H1 (cell line): ENCODE results near the gene SLC6A19. TPM values are rescaled to one million over a fixed set of nuclear protein-coding genes. Genes with fewer than 3 reads are reported as not detected.

Source experiments
- CTCF ChIA-PET: fragments of 300-600 bp; sonication (Branson Sonifier 250); formaldehyde crosslinking; loops from one replicate; lab custom pipeline; 2021; ENCODE audit not compliant: partially characterized antibody; lab: Charles Lee
- POLR2A ChIA-PET: fragments of 300-600 bp; sonication (Branson Sonifier 250); formaldehyde crosslinking; loops from one replicate; lab custom pipeline; 2021; ENCODE audit warnings: inconsistent platforms; ENCODE audit not compliant: partially characterized antibody; lab: Charles Lee
- DNase-seq, 2 experiments: peaks; one replicate each; pipeline versions ENCODE4 v3.0.0 to v3.0.0-alpha.2; 2010 to 2022; ENCODE audit warnings: low spot score in 2 of 2, low read depth in 1 of 2, mixed read lengths in 1 of 2
- FAIRE-seq: peaks from 2 replicates; lab custom pipeline; 2011; peaks lifted over from hg19 to GRCh38; lab: Jason Lieb, UNC
- H2AFZ ChIP-seq: 2 replicates; pipeline ENCODE4 v1.8.1; 2012; ENCODE audit warnings: low read length, inconsistent platforms
- H2AK5ac ChIP-seq: 2 replicates; pipeline ENCODE4 v1.6.1; 2013; ENCODE audit warnings: low read depth, low read length
- H2BK120ac ChIP-seq: replicated peaks from 2 replicates; pipeline ENCODE3; 2013; ENCODE audit warnings: low read depth, low read length, inconsistent platforms
- H2BK12ac ChIP-seq: 2 replicates; pipeline ENCODE4 v1.6.1; 2013; ENCODE audit warnings: low read depth, low read length
- H2BK15ac ChIP-seq: 2 replicates; pipeline ENCODE4 v1.6.1; 2013; ENCODE audit warnings: low read length
- H2BK20ac ChIP-seq: 2 replicates; pipeline ENCODE4 v1.6.1; 2013; ENCODE audit warnings: low read length
- H2BK5ac ChIP-seq: 2 replicates; pipeline ENCODE4 v1.6.1; 2013; ENCODE audit warnings: low read depth, low read length
- H3K14ac ChIP-seq: 2 replicates; pipeline ENCODE4 v1.6.1; 2013; ENCODE audit warnings: inconsistent platforms; ENCODE audit not compliant: insufficient read length
- H3K18ac ChIP-seq: 2 replicates; pipeline ENCODE4 v1.6.1; 2013; ENCODE audit warnings: low read length; ENCODE audit errors: extremely low read depth
- H3K23ac ChIP-seq: 2 replicates; pipeline ENCODE4 v1.6.1; 2013; ENCODE audit warnings: inconsistent platforms; ENCODE audit not compliant: insufficient read length
- H3K23me2 ChIP-seq: 2 replicates; pipeline ENCODE4 v1.6.1; 2013; ENCODE audit warnings: low read depth, low read length
- H3K27ac ChIP-seq: 2 replicates; pipeline ENCODE4 v1.6.1; 2011; ENCODE audit warnings: low read depth, low read length, inconsistent platforms
- H3K27me3 ChIP-seq, 4 experiments: replicated peaks in 1 of 4; 1 replicate in 1 of 4; 2 replicates in 3 of 4; pipeline versions ENCODE4 v1.6.1 to v1.8.1; 2011 to 2013; ENCODE audit warnings: low read length in 3 of 4, mild to moderate bottlenecking in 3 of 4, inconsistent platforms in 2 of 4, mixed read lengths in 2 of 4, moderate library complexity in 1 of 4; ENCODE audit not compliant: control insufficient read depth in 3 of 4, insufficient read depth in 3 of 4; ENCODE audit errors: extremely low read depth in 1 of 4
- H3K36me3 ChIP-seq, 4 experiments: 2 replicates each; pipeline versions ENCODE4 v1.6.1 to v1.8.1; 2011 to 2013; ENCODE audit warnings: mild to moderate bottlenecking in 4 of 4, low read length in 3 of 4, moderate library complexity in 2 of 4, control low read depth in 1 of 4, inconsistent platforms in 1 of 4; ENCODE audit not compliant: insufficient read depth in 4 of 4, control insufficient read depth in 2 of 4
- H3K4ac ChIP-seq: replicated peaks from 2 replicates; pipeline ENCODE3; 2013; ENCODE audit warnings: low read length, low read depth, mixed read lengths, inconsistent platforms; ENCODE audit not compliant: insufficient read length
- H3K4me1 ChIP-seq, 4 experiments: replicated peaks in 1 of 4; 1 replicate in 1 of 4; 2 replicates in 3 of 4; pipeline versions ENCODE4 v1.6.1 to v1.8.1; 2011 to 2013; ENCODE audit warnings: low read length in 3 of 4, inconsistent platforms in 2 of 4, mixed read lengths in 1 of 4; ENCODE audit not compliant: insufficient read depth in 4 of 4, control insufficient read depth in 3 of 4
- H3K4me2 ChIP-seq, 2 experiments: 2 replicates each; pipeline versions ENCODE4 v1.6.1 to v1.8.1; 2011 to 2013; ENCODE audit warnings: low read depth in 2 of 2, low read length in 2 of 2, control low read depth in 1 of 2, inconsistent platforms in 1 of 2, mild to moderate bottlenecking in 1 of 2; ENCODE audit not compliant: insufficient read depth in 1 of 2
- H3K4me3 ChIP-seq, 4 experiments: fragments of 200-600, 300-600 bp in 1 of 4; sonication (generic), shearing (Covaris generic), sonication (Bioruptor Twin) in 1 of 4; 2 replicates each; pipeline versions ENCODE4 v1.5.1 to v1.8.1; 2011 to 2016; ENCODE audit warnings: low read length in 4 of 4, low read depth in 3 of 4, control low read depth in 2 of 4, inconsistent platforms in 2 of 4, mild to moderate bottlenecking in 2 of 4, mixed read lengths in 1 of 4, moderate library complexity in 1 of 4; ENCODE audit not compliant: insufficient read depth in 2 of 4; ENCODE audit errors: extremely low read depth in 1 of 4
- H3K56ac ChIP-seq: replicated peaks from 2 replicates; pipeline ENCODE3; 2013; ENCODE audit warnings: low read depth, mild to moderate bottlenecking, mixed read lengths, low read length, inconsistent platforms; ENCODE audit not compliant: insufficient read length
- H3K79me1 ChIP-seq: 2 replicates; pipeline ENCODE4 v1.6.1; 2013; ENCODE audit warnings: low read depth, low read length, control low read depth
- H3K79me2 ChIP-seq, 2 experiments: 2 replicates each; pipeline versions ENCODE4 v1.6.1 to v1.8.1; 2012 to 2013; ENCODE audit warnings: low read length in 2 of 2, mild to moderate bottlenecking in 2 of 2, inconsistent platforms in 1 of 2; ENCODE audit not compliant: insufficient read depth in 2 of 2, control insufficient read depth in 1 of 2
- H3K9ac ChIP-seq, 4 experiments: replicated peaks in 1 of 4; 1 replicate in 1 of 4; 2 replicates in 3 of 4; pipeline versions ENCODE4 v1.6.1 to v1.8.1; 2011 to 2013; ENCODE audit warnings: low read depth in 3 of 4, low read length in 3 of 4, control low read depth in 2 of 4, mild to moderate bottlenecking in 2 of 4, moderate library complexity in 2 of 4, inconsistent platforms in 1 of 4; ENCODE audit errors: extremely low read depth in 1 of 4
- H3K9me3 ChIP-seq, 2 experiments: 2 replicates each; pipeline versions ENCODE4 v1.6.1 to v1.8.1; 2012 to 2013; ENCODE audit warnings: mild to moderate bottlenecking in 2 of 2, moderate library complexity in 2 of 2, control low read depth in 1 of 2, inconsistent platforms in 1 of 2, low read depth in 1 of 2, low read length in 1 of 2, mixed read lengths in 1 of 2; ENCODE audit not compliant: insufficient read depth in 2 of 2
- H4K20me1 ChIP-seq, 2 experiments: replicated peaks in 1 of 2; 2 replicates each; pipeline versions ENCODE3 to v1.8.1; 2011 to 2013; ENCODE audit warnings: inconsistent platforms in 2 of 2, low read length in 2 of 2, mild to moderate bottlenecking in 1 of 2; ENCODE audit not compliant: insufficient read depth in 2 of 2, control insufficient read depth in 1 of 2
- H4K5ac ChIP-seq: 2 replicates; pipeline ENCODE4 v1.6.1; 2013; ENCODE audit warnings: low read length, low read depth, mixed read lengths, inconsistent platforms; ENCODE audit not compliant: insufficient read length
- H4K8ac ChIP-seq: 2 replicates; pipeline ENCODE4 v1.8.0; 2013; ENCODE audit warnings: mild to moderate bottlenecking, moderate library complexity, low read length, inconsistent platforms; ENCODE audit not compliant: insufficient read depth; ENCODE audit errors: extremely low read depth
- H4K91ac ChIP-seq: replicated peaks from 2 replicates; pipeline ENCODE3; 2013; ENCODE audit warnings: low read length, mixed read lengths, inconsistent platforms; ENCODE audit not compliant: insufficient read length
- BRCA1 ChIP-seq: IDR thresholded peaks from 2 replicates; pipeline ENCODE4 v1.6.1; 2012; ENCODE audit warnings: low read depth, low read length, improper control_type of control experiment
- EGR1 ChIP-seq: IDR thresholded peaks from 2 replicates; pipeline ENCODE4 v1.6.1; 2011; ENCODE audit warnings: low read depth, low read length, borderline replicate concordance
- KDM1A ChIP-seq: fragments of 200-600, 300-600 bp; sonication (generic); IDR thresholded peaks from 2 replicates; pipeline ENCODE4 v1.7.1; 2016; ENCODE audit warnings: mild to moderate bottlenecking, low read length, borderline replicate concordance
- NANOG ChIP-seq: IDR thresholded peaks from 2 replicates; pipeline ENCODE4 v1.6.1; 2011; ENCODE audit warnings: low read length, low read depth, mild to moderate bottlenecking, inconsistent platforms; ENCODE audit not compliant: insufficient read depth, poor library complexity, severe bottlenecking
- NRF1 ChIP-seq: IDR thresholded peaks from 2 replicates; pipeline ENCODE4 v1.6.1; 2011; ENCODE audit warnings: mild to moderate bottlenecking, low read depth, low read length, improper control_type of control experiment
- RAD21 ChIP-seq, 2 experiments: IDR thresholded peaks in 1 of 2; conservative IDR thresholded peaks in 1 of 2; 2 replicates each; pipeline ENCODE4 v1.6.1; 2011; ENCODE audit warnings: low read depth in 2 of 2, low read length in 2 of 2, improper control_type of control experiment in 1 of 2, inconsistent platforms in 1 of 2, mild to moderate bottlenecking in 1 of 2, moderate library complexity in 1 of 2
- SAP30 ChIP-seq: fragments of 300-600 bp; sonication (generic); IDR thresholded peaks from 2 replicates; pipeline ENCODE4 v1.7.1; 2012; ENCODE audit warnings: low read length, moderate library complexity, mild to moderate bottlenecking, inconsistent platforms; ENCODE audit not compliant: insufficient read depth, insufficient replicate concordance
- WGBS, 2 experiments: shearing (Covaris generic) in 1 of 2; methylation state at CpG; one replicate each; pipeline versions ENCODE4 v1.1.6 to v1.1.7; 2013 to 2015; ENCODE audit warnings: low lambda C conversion rate in 2 of 2, mixed read lengths in 2 of 2, inconsistent platforms in 1 of 2, low coverage in 1 of 2, missing lambda C conversion rate in 1 of 2; ENCODE audit not compliant: insufficient replicate concordance in 2 of 2, insufficient coverage in 1 of 2, insufficient read length in 1 of 2; ENCODE audit errors: extremely low coverage in 1 of 2, missing lambda C conversion rate in 1 of 2; 5-methylcytosine and 5-hydroxymethylcytosine counted together
- polyA plus RNA-seq, 7 experiments: library from polyadenylated mRNA; depleted of rRNA in 3 of 7; stranded (reverse) in 5 of 7; unstranded in 2 of 7; fragments of >200 nt in 5 of 7; fragments of 200-250 nt in 2 of 7; gene quantifications; 1 replicate in 5 of 7; 2 replicates in 1 of 7; 4 replicates in 1 of 7; pipeline versions ENCODE4 v1.2.1 to v1.2.3, GENCODE V29; 2011 to 2013; ENCODE audit warnings: missing spikeins in 2 of 7, mixed read lengths in 2 of 7
- total RNA-seq: library from RNA; stranded (reverse); fragmentation: NEBNext Ultra II Directional; extraction: Animal tissue kit (Norgen Biotek cat#: 25700); gene quantifications from 2 replicates; pipeline ENCODE4 v1.2.1, GENCODE V29; 2021
- TF ChIP-seq, protein P1 (sequence below): IDR thresholded peaks from 2 replicates; pipeline ENCODE4 v1.6.1; 2012; ENCODE audit warnings: low read length, inconsistent platforms
- TF ChIP-seq, protein P2 (sequence below), 3 experiments: IDR thresholded peaks; 1 replicate in 2 of 3; 2 replicates in 1 of 3; pipeline versions ENCODE4 v1.5.1 to v1.6.1; 2011; ENCODE audit warnings: low read length in 3 of 3, mild to moderate bottlenecking in 3 of 3, inconsistent platforms in 2 of 3, low read depth in 1 of 3, moderate library complexity in 1 of 3; ENCODE audit not compliant: insufficient read depth in 1 of 3; ENCODE audit errors: control extremely low read depth in 1 of 3

Gene SLC6A19
- total and polyA plus RNA-seq, 2 of the 8 experiments (the other 6 are each of a cell fraction or from before 2014, with no cell fraction given) = 0.02 TPM; not detected in 1

DNA sequence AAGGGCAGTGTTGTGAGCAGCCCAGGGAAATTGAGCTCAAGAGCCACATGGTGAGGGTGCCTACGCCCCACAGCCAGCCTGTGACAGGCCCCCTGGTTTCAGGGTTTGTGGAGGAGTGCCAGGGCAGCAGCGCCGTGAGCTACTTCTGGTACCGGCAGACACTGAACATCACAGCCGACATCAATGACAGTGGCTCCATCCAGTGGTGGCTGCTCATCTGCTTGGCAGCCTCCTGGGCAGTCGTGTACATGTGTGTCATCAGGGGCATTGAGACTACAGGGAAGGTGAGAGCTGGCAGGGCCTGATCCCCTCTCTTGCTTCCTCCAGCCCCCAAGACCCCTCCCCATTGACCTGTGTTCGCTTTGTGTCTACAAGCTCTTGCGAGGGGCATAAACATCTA lies 34.0 kb downstream of the SLC6A19 start:
- Histone ChIP-seq H3K23me2 (no peaks in the 10 kb centered on the region), H3K36me3 (no peaks in the 10 kb centered on the region)
- CTCF ChIA-PET = interaction anchor here (0.6 to 1.6 kb wide), 8 partner anchors 18 to 317 kb away, joined by 3 to 5 read pairs (median 4); no protein-coding TSS in a partner anchor
- TF ChIP-seq, protein P1, sequence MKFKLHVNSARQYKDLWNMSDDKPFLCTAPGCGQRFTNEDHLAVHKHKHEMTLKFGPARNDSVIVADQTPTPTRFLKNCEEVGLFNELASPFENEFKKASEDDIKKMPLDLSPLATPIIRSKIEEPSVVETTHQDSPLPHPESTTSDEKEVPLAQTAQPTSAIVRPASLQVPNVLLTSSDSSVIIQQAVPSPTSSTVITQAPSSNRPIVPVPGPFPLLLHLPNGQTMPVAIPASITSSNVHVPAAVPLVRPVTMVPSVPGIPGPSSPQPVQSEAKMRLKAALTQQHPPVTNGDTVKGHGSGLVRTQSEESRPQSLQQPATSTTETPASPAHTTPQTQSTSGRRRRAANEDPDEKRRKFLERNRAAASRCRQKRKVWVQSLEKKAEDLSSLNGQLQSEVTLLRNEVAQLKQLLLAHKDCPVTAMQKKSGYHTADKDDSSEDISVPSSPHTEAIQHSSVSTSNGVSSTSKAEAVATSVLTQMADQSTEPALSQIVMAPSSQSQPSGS = no peak
- TF ChIP-seq EGR1 (no peak), RAD21 (IDR thresholded peaks at IDR 0.05 in 1 of 2, conservative IDR thresholded peaks at IDR 0.05 in 1 of 2; ENCODE audit: low read depth in 2 of 2, low read length in 2 of 2) (peak; percentile 38 to 52), SAP30 (no peak), NRF1 (no peak), NANOG (no peak), KDM1A (no peak), BRCA1 (no peak)
- TF ChIP-seq, protein P2, sequence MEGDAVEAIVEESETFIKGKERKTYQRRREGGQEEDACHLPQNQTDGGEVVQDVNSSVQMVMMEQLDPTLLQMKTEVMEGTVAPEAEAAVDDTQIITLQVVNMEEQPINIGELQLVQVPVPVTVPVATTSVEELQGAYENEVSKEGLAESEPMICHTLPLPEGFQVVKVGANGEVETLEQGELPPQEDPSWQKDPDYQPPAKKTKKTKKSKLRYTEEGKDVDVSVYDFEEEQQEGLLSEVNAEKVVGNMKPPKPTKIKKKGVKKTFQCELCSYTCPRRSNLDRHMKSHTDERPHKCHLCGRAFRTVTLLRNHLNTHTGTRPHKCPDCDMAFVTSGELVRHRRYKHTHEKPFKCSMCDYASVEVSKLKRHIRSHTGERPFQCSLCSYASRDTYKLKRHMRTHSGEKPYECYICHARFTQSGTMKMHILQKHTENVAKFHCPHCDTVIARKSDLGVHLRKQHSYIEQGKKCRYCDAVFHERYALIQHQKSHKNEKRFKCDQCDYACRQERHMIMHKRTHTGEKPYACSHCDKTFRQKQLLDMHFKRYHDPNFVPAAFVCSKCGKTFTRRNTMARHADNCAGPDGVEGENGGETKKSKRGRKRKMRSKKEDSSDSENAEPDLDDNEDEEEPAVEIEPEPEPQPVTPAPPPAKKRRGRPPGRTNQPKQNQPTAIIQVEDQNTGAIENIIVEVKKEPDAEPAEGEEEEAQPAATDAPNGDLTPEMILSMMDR (IDR thresholded peaks at IDR 0.05; ENCODE audit: control extremely low read depth in 1 of 3, insufficient read depth in 1 of 3, low read depth in 1 of 3, low read length in 3 of 3) = peak in 1 of 3 experiments; percentile 48; a peak in 2 of 4 replicates

More for the DNA sequence above, 34.0 kb downstream of the SLC6A19 start:
- H3K14ac ChIP-seq = no peak overlapping the region
- no peak overlapping the region for H3K56ac ChIP-seq
- H3K4me1 ChIP-seq = no peaks in the 10 kb centered on the region
- H2BK20ac ChIP-seq = no peak overlapping the region
- H3K79me1 ChIP-seq = no peaks in the 10 kb centered on the region
- H3K27me3 ChIP-seq = no peaks in the 10 kb centered on the region
- no peak overlapping the region for H2AK5ac ChIP-seq
- no peak overlapping the region for H2BK15ac ChIP-seq
- 89% methylated on average over 8 of the region's 8 CpGs; no CpG with 5 or more reads in 1 of the 2 experiments for WGBS, 2 experiments
- H3K4me3 ChIP-seq = no peak overlapping the region
- H3K4ac ChIP-seq = no peak overlapping the region
- no peak overlapping the region for H3K27ac ChIP-seq
- no peak overlapping the region for H3K4me2 ChIP-seq
- no peak overlapping the region for H2AFZ ChIP-seq
- H3K23ac ChIP-seq = no peak overlapping the region
- H4K20me1 ChIP-seq = no peaks in the 10 kb centered on the region
- no peak overlapping the region for H2BK5ac ChIP-seq
- no peak overlapping the region for H4K91ac ChIP-seq
- H4K5ac ChIP-seq = no peak overlapping the region
- no peaks in the 10 kb centered on the region for H3K79me2 ChIP-seq
- DNase-seq (no peak), FAIRE-seq (no peak)
- POLR2A ChIA-PET = no interaction called here
- H2BK12ac ChIP-seq = no peak overlapping the region
- H3K18ac ChIP-seq = no peak overlapping the region
- no peak overlapping the region for H4K8ac ChIP-seq
- H2BK120ac ChIP-seq = no peak overlapping the region
- no peak overlapping the region for H3K9ac ChIP-seq
- H3K9me3 ChIP-seq = peaks cover 9 to 11% of the 10 kb centered on the region in 2 experiments; a peak in 2 of 4 replicates
